HuH-7.5 (cell line): ENCODE data around the gene ABCC6.
"Not testable (repeated sequence)": the region's sequence is repeated elsewhere in the genome, so short reads cannot be mapped to it uniquely, and the experiment has no call there.

Source experiments
- DNase-seq: peaks from one replicate; pipeline ENCODE4 v3.0.0; 2011; ENCODE audit warnings: low spot score

ABCC6 gene

DNA sequence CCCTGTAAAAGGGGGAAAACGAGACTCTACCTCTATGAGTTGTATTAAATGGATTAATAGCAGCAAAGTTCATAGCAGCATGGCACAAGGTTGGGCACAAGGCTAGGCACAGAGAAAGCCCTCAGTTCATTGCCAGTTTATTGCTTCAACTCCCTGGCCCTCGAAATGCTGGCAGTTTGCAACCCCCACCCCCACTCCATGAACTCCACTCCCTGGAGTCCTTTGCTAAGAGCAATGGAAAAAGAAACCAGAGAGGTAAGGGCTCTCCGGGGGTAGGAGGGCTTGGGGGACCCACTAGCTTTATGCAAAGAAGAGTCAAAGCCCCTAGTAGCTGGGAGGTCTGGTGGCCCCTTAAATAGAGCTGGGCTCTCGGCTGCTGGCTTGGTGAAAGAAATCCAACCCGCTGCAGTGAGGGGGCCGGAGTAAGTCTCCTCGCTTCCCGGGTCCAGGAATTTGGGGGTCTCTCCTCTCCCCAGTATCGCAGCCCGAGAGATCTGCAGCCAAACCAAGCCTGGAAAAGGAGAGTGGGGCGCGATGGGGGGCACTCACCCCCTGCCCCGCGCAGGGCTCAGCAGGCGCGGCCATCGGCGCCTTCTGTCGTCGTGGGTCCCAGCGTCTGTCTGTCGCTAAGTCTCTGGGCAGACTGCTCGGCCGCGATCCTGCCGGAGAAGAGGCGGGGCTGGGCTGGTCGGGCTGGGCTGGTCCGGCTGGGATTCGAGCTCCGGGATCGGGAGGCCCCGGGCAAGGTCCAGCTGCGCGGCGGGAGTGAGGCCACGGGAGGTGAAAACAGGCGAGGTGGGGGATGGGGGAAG is at the start of gene ABCC6:
ABCC6 (minus strand) TSS at position 645 of the 812 bp plus-strand sequence; CDS start at position 585, 60 bp downstream.
- not testable (repeated sequence) for DNase-seq

DNA sequence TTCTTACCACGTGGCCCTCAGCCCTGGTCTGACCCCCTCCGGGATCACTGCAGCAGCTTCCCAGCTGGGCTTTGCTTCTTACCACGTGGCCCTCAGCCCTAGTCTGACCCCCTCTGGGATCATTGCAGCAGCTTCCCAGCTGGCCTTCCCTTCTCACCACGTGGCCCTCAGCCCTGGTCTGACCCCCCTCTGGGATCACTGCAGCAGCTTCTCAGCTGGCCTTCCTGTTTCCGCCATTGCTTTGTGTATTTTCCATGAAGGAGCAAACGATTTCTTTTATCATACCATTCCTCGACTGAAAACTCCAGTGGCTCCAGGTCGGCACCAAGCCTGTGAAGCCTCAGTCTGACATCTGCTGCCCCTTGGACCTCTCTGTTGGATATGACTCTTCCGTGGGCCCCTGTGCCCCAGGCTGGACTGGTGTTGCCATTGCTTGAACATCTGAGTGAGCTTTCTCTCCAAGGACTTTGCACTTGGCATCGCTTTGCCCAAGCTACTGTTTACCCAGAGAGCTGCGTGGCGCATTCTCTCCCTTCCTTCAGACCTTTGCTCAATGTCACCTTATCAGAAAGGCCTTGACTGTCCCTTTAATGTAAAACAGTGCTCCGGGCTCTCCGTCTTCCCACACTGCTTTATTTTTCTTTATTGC is 49.4 kb upstream of the ABCC6 start:
- DNase-seq, result not testable (repeated sequence)

DNA sequence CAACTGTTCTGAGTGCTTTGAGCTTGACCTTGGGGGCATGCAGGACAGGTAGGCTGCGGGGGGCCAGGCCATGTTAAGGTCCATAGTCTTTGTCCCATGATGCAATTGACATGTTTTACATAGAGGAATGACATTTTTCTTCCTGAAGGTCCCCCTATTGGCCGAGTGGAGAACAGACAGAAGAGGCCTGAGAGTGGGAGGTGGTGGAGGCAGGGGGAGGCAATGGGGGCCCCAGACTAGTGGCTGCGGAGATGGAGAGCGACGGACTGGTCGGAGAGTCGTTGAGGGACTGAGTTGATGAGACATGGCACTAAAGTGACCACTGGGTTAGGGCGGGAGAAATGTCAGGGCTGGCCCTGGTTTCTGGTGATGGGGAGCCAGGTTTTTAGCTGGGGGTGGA is 48.4 kb upstream of the ABCC6 start:
- DNase-seq, result not testable (repeated sequence)

DNA sequence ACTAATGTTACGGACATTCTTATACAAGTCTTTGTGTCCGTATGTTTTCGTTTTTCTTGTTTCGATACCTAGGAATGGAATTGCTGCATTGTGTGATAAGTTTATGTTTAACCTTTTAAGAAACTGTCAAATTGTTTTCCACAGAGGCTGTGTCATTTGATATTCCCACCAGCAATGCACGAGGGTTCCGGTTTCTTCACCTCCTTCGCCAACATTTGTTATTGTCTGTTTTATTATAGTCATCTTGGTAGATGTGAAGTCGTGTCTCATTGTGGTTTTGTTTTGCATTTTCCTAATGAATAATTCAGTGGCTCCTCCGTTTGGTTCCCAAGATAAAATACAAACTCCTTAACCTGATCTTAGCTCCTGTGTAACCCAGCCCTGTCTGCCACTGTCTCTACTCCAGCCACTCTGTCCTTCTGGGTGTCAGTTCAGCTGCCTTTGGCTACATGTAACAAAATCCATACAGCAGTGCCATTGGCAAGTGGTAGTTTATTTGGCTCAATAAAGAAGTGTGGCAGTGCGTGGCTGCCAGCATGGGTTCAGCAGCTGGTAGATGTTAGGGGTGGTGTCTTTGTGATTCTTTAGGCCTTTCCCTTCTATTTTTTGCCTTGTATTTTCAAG is 45.0 kb upstream of the ABCC6 start:
- DNase-seq, result not testable (repeated sequence)

GRCh38 chr16:16267708-16268107 is 44.4 kb upstream of the ABCC6 start:
- DNase-seq, result not testable (repeated sequence)

DNA sequence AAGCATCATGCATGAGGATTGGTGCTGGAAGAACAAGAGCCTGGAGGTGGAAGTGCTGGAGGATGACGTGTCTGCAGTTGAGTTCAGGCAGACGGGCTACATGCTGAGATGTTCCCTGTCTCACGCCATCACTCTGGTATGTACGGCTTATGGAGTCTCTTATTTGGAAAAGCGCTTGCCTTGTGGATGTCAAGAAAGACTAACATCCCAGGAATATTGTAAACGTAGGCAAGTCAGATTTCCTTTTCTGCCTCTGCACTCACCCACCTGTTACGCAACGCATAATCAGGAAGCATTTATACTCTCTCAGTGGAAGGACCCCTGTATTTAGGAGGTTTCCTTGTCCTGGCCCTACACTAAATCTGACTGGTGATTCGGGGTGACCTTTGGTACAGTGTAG is 41.8 kb upstream of the ABCC6 start:
- DNase-seq, result not testable (repeated sequence)

DNA sequence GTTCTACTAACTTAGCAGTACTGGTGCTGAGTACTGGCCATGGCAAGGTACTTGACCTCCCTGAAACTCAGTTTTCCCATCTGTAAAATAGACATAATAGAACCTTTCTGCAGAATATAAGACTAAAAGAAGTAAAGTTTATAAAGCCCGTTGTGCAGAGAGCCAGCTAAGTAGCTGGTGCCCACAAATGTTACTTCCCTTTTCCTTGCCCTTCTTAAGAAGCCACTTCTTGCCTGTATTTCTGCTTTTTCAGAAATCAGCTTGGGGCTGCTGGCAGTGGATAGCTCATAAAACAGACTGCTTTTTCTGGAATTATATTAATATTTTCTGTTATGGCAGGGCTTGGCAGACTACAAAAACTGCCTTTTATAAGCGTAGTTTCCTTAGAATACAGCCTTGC is 40.7 kb upstream of the ABCC6 start:
- DNase-seq, result not testable (repeated sequence)

DNA sequence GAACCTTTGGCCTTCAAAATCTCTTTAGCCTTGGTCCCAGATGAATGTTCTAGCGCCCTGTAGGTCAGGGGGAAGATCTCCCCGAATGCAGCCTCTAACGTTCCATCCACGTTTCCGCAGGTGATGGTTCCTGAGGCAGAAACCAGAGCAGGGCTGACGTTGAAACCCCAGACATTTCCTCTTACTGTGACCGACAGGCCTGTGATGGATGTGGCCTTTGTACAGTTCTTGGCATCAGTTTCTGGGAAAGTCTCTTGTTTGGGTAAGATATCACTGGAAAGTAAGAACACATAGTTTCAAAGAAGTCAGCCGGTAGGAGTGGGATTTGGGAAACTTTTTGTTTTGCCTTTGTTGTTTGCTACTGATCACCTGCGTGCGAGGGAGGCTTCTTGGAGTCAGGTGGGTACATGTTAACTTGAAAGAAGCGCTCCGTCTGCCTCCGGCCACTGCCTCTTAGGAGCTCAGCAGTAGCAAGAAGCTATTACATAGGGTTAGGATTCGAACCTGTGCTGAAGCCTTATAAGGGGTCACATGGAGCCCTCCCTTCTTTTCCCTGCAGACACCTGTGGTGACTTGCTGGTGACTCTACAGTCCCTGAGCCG is 39.8 kb upstream of the ABCC6 start:
- DNase-seq, result not testable (repeated sequence)

- not testable (repeated sequence) for DNase-seq
These were observed 36.7 kb upstream of the ABCC6 start for GRCh38 chr16:16259971-16260370.

- DNase-seq, result not testable (repeated sequence)
These were observed 35.5 kb upstream of the ABCC6 start for GRCh38 chr16:16258822-16259221.

- not testable (repeated sequence) for DNase-seq
These were observed 34.1 kb upstream of the ABCC6 start for GRCh38 chr16:16257301-16257923.

- not testable (repeated sequence) for DNase-seq
These were observed 29.1 kb upstream of the ABCC6 start for GRCh38 chr16:16252377-16252776.

- DNase-seq, result not testable (repeated sequence)
These were observed 26.5 kb upstream of the ABCC6 start for GRCh38 chr16:16249621-16250330.

- DNase-seq, result not testable (repeated sequence)
These were observed 24.1 kb upstream of the ABCC6 start for GRCh38 chr16:16247439-16247838.

GRCh38 chr16:16246578-16247262 is 23.4 kb upstream of the ABCC6 start:
- DNase-seq, result not testable (repeated sequence)

- DNase-seq, result not testable (repeated sequence)
These were observed 20.6 kb upstream of the ABCC6 start for GRCh38 chr16:16243886-16244285.

- not testable (repeated sequence) for DNase-seq
These were observed 17.4 kb upstream of the ABCC6 start for GRCh38 chr16:16240667-16241066.

DNA sequence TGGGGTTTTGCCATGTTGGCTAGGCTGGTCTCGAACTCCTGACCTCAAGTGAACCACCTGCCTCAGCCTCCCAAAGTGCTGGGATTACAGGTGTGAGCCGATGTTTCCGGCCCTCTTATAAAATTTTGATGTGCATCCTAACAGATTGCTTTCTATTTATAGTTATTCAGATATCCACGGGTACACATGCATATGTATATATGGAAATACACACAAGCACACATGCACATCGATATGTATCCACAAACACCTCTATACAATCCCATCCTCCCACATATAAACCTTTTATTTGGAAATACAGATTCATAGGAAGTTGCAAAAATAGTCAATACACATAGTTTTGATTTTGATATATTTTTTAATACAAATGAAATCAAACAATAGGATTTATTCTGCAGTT is 14.4 kb upstream of the ABCC6 start:
- not testable (repeated sequence) for DNase-seq

- DNase-seq, result not testable (repeated sequence)
These were observed 13.8 kb upstream of the ABCC6 start for GRCh38 chr16:16237071-16237470.

DNA sequence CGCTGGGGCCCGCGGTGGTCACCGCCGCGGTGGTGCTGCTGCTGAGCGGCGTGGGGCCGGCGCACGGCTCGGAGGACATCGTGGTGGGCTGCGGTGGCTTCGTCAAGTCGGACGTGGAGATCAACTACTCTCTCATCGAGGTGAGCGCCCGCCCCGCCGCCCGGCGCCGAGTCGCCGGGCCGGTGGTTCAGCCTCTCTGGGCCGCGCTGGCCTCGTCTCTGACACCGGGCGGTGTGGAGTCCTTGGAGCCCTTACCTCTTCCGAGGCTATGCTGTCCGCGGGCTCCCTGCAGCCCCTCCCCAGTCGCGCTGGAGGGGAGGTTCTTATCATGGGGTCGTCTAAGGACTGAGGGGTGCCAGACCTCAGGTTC is 9.4 kb upstream of the ABCC6 start:
- DNase-seq, result not testable (repeated sequence)
